GM18520 (cell line): ENCODE results near the gene ADAMTSL5.
"Not testable (repeated sequence)": the region's sequence is repeated elsewhere in the genome, so short reads cannot be mapped to it uniquely, and the experiment has no call there.

Experiments used
- ATAC-seq: cut with Tn5 transposase; IDR thresholded peaks from one replicate; pipeline ENCODE4 v1.9.1; 2021; ENCODE audit not compliant: unreplicated experiment

The ADAMTSL5 gene

GRCh38 chr19:1530856-1531255, 18.0 kb upstream of the ADAMTSL5 start:
- ATAC-seq: not testable (repeated sequence)

- no peak for ATAC-seq
Measured at GRCh38 chr19:1529430-1529816, 16.6 kb upstream of the ADAMTSL5 start.

- no peak for ATAC-seq
Measured at GRCh38 chr19:1528596-1529429, 16.0 kb upstream of the ADAMTSL5 start.

GRCh38 chr19:1527650-1528309, 15.0 kb upstream of the ADAMTSL5 start:
- no peak for ATAC-seq

GRCh38 chr19:1526979-1527649, 14.3 kb upstream of the ADAMTSL5 start:
- no peak for ATAC-seq

GRCh38 chr19:1526066-1526778, 13.4 kb upstream of the ADAMTSL5 start:
- no peak for ATAC-seq

GRCh38 chr19:1525343-1525742, 12.5 kb upstream of the ADAMTSL5 start:
- ATAC-seq: no peak

- ATAC-seq: no peak
Measured at GRCh38 chr19:1524972-1525325, 12.1 kb upstream of the ADAMTSL5 start.

- ATAC-seq: no peak
Measured at GRCh38 chr19:1524287-1524971, 11.6 kb upstream of the ADAMTSL5 start.

- ATAC-seq: no peak
Measured at GRCh38 chr19:1523412-1524286, 10.8 kb upstream of the ADAMTSL5 start, which contains the start of gene PLK5. PLK5 (plus strand) TSS chr19:1524077; CDS start chr19:1526997, 2,920 bp downstream.

GRCh38 chr19:1522838-1523237, 10.0 kb upstream of the ADAMTSL5 start:
- no peak for ATAC-seq

- ATAC-seq: no peak
Measured at GRCh38 chr19:1522061-1522460, 9.2 kb upstream of the ADAMTSL5 start.

GRCh38 chr19:1521636-1522035, 8.8 kb upstream of the ADAMTSL5 start:
- ATAC-seq: no peak

GRCh38 chr19:1520203-1520780, 7.5 kb upstream of the ADAMTSL5 start:
- ATAC-seq: no peak

GRCh38 chr19:1519802-1520201, 7.0 kb upstream of the ADAMTSL5 start:
- not testable (repeated sequence) for ATAC-seq

- ATAC-seq: no peak
Measured at GRCh38 chr19:1518471-1518870, 5.7 kb upstream of the ADAMTSL5 start.

GRCh38 chr19:1516395-1516753, 3.6 kb upstream of the ADAMTSL5 start:
- no peak for ATAC-seq

GRCh38 chr19:1514986-1515721, 2.3 kb upstream of the ADAMTSL5 start:
- ATAC-seq: no peak

GRCh38 chr19:1514295-1514661, 1.5 kb upstream of the ADAMTSL5 start:
- no peak for ATAC-seq
